CD4-positive, alpha-beta T cell treated with Interleukin-17A for 1 hour (primary cell): Measurements from ENCODE around the gene KRT39.

ENCODE experiments used
- DNase-seq: peaks from one replicate; pipeline ENCODE4 v3.0.0-alpha.2; 2020

The KRT39 gene

GRCh38 chr17:40978575-40979151, 11.9 kb upstream of the KRT39 start:
- no peak for DNase-seq

- DNase-seq = no peak
These were observed 8.8 kb upstream of the KRT39 start for GRCh38 chr17:40975516-40975915.

- no peak for DNase-seq
These were observed 7.6 kb upstream of the KRT39 start for GRCh38 chr17:40974366-40974765.

GRCh38 chr17:40967582-40967981, 834 bp upstream of the KRT39 start:
- DNase-seq = no peak

DNA sequence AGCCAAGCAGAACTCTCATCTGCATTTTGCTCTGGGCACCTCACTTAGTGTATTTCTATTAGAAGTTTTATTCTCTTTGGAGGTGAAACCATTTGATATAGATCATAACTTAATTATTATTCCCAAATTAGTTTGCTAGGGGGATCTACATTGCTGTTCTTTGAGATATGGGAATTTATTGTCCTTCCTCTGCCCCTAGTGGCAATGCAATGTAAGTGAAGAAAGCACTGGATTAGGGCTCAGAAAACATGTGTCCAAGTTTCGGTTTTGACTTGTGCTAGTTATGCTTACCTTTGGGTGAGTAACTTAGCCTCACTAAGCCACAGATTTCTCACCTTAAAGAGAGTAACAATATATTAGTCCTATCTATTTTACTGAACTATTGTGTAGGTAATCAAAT, 2.9 kb downstream of the KRT39 start:
- peak; percentile 34 for DNase-seq

- DNase-seq = no peak
These were observed 4.6 kb downstream of the KRT39 start for GRCh38 chr17:40962059-40962561.

- DNase-seq = no peak
These were observed 5.2 kb downstream of the KRT39 start for GRCh38 chr17:40961591-40961990.

DNA sequence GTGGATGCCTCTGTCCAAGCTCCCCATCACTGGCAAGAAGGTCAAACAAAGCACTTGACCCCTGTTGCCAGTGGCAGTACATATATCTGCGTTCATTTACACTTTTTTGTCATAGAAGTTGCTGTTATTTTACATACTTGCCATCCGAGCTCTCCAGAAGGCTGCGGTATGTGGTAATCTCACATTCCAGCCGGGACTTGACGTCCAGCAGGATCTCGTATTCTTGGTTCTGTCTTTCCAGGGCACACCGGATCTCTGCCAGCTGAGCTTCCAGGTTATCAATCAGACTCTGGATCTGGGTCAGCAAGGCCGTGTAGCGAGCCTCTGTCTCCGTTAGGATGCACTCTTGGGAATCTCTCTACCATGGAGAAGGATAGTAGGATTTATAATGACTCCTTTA, 6.6 kb downstream of the KRT39 start:
- no peak for DNase-seq

DNA sequence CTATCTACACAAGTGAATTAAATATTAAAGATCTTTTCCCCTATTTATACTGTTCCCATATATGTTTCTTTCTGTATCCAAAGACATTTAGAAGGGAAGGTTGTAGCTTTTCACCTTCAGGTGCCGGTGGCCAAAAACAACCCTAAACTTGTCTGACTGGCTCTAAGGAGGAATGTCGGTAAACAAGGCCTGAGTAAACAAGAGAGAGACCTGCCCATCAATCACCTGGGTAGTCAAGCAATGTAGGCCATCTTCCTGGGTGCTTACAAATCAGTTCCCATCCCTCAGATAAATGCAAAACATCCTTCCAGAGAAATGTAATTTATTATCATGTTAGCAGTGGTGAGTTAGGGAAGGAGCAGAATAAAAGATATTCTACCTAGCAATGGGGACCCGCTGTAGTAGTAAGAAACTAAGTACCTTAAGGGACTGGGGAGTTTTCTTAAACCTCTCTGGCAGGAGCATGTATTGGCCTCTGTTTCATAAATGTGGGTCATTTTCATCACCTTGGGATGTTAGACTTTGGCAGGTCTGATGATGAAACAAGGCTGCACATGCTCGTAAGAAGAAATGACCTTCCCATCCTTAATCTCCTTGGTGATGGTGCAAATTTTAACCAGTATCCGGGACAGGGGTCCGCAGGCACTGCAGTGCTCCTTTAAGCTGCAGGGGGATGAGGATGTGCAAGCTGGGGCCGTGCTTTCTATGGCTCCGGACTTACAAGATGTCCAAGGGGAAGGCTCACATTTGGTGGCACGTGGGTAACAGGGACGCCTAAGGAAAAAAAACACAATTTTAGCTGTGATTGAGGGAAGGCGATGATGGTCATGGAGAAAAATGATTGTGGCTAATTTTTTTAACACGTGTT, 8.4 kb downstream of the KRT39 start:
- DNase-seq = no peak

DNA sequence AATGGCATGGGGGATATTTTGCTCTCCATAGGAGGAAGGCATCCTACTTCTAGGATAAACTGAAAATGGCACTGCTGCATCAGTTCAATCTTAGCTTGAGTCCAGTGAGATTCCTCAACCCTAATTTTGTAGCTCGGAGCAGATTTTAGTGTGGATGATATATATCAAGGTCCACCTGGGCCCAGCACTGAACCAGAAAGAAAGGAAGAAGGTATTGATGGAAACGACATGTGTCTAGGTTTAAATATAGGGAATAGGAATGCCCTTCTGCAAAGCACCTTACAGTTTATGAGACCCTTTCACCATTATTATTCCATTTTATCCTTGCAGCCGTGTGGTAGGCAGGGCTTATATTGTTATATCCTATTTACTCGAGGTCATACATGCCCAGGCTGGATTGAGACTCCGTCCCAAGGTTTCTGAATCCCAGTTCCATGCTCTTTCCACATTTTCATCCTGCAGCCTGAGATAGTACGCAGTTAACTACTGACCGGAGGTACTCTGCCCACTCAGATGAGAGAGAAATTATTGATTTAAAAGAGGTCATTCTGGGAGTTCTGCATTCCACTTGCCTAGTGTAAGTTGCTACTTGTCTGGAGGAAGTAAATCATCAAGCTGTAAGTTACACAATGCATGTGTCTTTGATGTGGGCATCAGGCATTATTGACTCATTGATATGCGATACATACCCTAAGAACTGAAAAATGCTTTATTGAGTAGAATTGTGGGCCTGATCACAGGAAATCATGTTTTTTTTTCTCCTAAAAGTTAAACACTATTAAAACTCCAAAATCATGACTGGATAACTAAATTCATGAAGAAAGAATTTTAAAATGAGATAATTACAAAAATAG, 10.1 kb downstream of the KRT39 start:
- no peak for DNase-seq

GRCh38 chr17:40953881-40954280, 12.9 kb downstream of the KRT39 start:
- DNase-seq = no peak

DNA sequence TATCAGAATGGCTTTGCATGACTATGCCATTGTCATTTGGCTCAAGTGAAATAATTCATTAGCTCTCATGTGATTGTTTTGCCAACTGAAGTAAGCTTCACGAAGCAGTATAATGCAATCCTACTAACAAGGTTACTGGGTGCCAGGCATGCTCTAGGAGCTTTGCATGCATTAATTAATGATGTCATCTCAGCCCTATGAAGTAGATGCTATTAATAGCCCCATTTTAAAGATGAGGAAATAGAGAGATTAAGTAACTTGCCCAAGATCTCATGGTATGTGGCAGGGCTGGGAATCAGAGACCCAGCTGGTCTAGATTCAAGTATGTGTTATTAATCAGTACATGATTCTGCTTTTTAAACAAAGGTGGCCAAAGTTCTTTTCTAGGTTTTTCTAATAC, 14.1 kb downstream of the KRT39 start:
- DNase-seq = no peak

DNA sequence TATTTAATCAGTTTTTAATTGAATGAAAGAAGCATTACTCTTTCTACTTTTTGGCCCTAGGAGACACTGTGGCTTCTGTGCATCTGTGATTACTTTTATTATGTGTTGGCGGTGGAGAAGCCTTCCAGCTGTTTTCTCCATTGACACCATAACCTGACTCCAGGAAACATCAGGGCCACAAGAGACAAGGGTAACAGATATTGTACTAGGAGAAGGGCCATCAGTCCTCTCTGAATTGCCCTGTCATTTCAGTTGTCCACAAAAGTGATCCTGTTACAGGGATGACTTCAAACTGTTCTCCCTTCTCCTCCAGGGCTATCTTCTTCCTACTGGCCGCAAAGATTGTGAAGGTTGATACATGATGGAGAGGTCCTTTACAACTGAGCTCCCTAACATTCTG, 14.6 kb downstream of the KRT39 start:
- DNase-seq = no peak

GRCh38 chr17:40951011-40951622, 15.6 kb downstream of the KRT39 start:
- no peak for DNase-seq

GRCh38 chr17:40950176-40950575, 16.6 kb downstream of the KRT39 start:
- no peak for DNase-seq

DNA sequence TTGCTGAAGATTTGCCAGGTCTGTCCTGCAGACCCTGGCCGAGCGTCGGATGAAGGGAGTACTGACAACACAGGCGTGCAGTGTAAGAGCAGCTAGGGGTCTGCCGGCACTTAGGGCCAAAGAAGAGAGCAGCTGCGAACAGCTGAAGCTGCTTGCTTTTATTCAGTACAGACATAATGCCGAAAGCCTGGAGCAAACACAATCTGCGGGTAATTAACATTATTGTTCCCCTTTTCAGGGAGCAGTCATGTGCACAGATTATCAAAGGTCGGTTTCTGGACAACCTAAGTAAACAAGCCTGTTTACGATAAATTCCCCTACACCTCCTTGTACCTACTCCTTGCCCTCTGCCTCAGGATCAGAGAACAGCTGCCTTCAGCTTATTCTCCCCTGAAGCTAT, 17.3 kb downstream of the KRT39 start:
- no peak for DNase-seq

DNA sequence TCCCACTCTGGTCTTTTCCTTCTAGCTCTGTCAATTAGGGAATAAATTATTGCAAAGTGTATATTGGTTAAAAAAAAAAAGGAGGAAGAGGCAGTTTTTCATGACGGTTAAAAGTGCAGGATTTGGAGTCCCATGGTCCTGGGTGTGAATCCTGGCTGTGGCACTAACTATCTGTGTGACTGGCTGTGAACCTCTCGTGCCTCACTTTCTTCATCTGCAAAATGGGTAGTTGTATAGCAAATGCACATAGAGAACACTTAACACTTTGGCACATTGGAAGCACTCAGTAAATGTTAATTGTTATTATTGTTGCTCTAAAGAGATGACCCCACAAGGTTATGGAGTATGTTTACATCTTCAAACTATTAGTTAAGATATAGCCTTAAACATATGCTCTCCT, 18.8 kb downstream of the KRT39 start:
- DNase-seq = no peak

DNA sequence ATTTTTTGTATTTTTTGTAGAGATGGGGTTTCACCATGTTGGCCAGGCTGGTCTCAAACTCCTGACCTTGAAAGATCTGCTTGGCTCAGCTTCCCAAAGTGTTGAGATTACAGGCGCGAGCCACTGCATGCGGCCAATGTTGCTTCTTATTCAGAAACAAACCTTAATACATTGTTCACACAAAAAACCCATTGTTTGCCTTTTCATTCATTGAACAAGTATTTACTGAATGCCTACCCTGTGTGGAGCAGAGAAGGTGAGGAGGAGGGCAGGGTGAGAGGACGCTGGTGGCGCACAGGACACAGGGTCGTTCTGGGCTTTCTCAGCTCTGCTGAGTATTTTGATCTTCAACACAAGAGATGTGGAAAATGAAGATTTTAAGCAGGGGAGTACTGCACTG, 21.3 kb downstream of the KRT39 start:
- no peak for DNase-seq

DNA sequence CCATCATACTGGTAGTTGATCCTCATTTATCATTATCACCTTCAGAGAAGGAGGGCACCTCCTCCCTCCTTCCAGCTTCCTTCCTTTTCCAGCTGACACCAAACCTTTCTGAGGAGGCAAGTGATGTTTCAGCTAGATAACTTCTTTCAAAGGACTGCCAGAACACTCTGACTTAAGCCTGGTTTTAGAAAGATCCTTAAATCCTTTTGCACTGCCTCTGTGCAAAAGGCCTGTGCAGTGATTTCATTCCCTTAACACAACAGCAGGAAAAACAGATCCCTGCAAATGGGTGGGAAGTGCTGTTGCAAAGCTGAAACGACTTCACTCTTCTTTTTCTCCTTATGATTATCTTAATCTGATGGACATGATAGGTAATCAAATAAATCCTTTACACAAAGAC, 22.2 kb downstream of the KRT39 start:
- DNase-seq = no peak

GRCh38 chr17:40942553-40942952, 24.2 kb downstream of the KRT39 start:
- no peak for DNase-seq

DNA sequence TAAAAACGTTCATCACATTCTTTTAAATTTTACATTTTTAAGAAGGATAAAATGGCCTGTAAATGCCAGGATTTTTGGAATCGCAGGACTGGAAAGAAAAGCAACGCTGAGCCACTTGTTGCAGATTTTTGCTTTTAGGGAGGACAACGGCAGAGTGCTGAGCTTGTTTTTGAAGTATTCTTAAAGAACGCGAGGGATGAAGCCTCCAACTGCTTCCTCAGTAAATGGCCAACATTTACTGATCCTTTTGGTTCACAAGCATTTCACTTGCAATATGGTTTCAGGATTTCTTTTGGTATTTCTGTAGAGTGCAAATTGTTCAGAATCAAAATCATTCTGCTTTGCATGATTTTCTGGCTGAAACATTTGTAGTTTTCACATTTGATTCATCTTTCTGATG, 26.5 kb downstream of the KRT39 start:
- DNase-seq = no peak

- DNase-seq = no peak
These were observed 27.8 kb downstream of the KRT39 start for GRCh38 chr17:40938981-40939380.

- no peak for DNase-seq
These were observed 29.3 kb downstream of the KRT39 start, which contains the start of gene KRT23 for GRCh38 chr17:40937384-40937819. Gene KRT23, minus strand, starts transcription at chr17:40937646. Its CDS starts 1,043 bp downstream, at chr17:40936603.
